ENCODE data around the gene WDR53. TPM values are rescaled to one million over a fixed set of nuclear protein-coding genes. Genes with fewer than 3 reads are reported as not detected.

Gene WDR53
- total and polyA plus RNA-seq, 2 donors (not counting 3 experiments of a cell fraction or from before 2014, with no cell fraction given), result 5.2 to 13.0 TPM

DNA sequence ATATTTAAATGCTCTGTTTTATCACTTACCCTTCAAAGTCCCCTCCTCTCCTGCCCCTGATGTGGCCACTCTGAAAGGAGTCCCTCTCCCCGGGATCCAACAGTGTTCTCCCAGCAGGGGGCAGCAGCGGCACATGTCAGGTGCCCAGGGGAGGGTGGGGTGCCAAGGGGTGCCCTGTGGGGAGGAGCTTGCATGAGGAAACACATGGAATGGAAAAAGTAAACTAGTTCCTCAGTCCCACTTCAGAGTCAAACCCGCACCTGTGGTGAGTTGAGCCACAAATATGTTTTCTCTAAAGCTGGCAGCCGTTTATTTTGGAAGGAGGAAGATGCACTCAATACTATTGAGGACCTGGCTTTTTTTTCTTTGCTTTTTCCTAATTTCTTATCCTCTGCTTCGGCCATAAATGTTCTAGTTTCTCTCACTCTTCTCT is 41.0 kb upstream of the WDR53 start:
- TF ChIP-seq JUN (IDR thresholded peaks at IDR 0.05; ENCODE audit: borderline replicate concordance, insufficient read depth, insufficient read length, low read depth) (no peak), POLR2AphosphoS5 (IDR thresholded peaks at IDR 0.05; ENCODE audit: insufficient read depth, low read depth, low read length) (peak; percentile 25)
- TF ChIP-seq, protein P1, sequence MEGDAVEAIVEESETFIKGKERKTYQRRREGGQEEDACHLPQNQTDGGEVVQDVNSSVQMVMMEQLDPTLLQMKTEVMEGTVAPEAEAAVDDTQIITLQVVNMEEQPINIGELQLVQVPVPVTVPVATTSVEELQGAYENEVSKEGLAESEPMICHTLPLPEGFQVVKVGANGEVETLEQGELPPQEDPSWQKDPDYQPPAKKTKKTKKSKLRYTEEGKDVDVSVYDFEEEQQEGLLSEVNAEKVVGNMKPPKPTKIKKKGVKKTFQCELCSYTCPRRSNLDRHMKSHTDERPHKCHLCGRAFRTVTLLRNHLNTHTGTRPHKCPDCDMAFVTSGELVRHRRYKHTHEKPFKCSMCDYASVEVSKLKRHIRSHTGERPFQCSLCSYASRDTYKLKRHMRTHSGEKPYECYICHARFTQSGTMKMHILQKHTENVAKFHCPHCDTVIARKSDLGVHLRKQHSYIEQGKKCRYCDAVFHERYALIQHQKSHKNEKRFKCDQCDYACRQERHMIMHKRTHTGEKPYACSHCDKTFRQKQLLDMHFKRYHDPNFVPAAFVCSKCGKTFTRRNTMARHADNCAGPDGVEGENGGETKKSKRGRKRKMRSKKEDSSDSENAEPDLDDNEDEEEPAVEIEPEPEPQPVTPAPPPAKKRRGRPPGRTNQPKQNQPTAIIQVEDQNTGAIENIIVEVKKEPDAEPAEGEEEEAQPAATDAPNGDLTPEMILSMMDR (IDR thresholded peaks at IDR 0.05; ENCODE audit: extremely low read depth in 1 of 2, insufficient read depth in 1 of 2, low read depth in 1 of 2, low read length in 2 of 2), result peak; percentile 68 to 85
- Histone ChIP-seq H2AFZ (ENCODE audit: low read depth, low read length) (peak overlapping the region; percentile 38), H3K9ac (replicated peaks; ENCODE audit: extremely low read depth, insufficient read depth, low read length) (no peak overlapping the region), H3K36me3 (ENCODE audit: control insufficient read depth in 2 of 2, extremely low read depth in 1 of 2, insufficient read depth in 2 of 2, low read length in 2 of 2) (no peaks in the 10 kb centered on the region), H3K27ac (ENCODE audit: insufficient read depth, low read depth, low read length) (no peak overlapping the region), H3K4me3 (replicated peaks in 1 of 3; ENCODE audit: insufficient read depth in 1 of 3, low read depth in 1 of 3, low read length in 3 of 3) (no peak overlapping the region), H3K9me3 (replicated peaks; ENCODE audit: control insufficient read depth, insufficient read depth, low read length) (no peaks in the 10 kb centered on the region), H3K9me1 (replicated peaks; ENCODE audit: control insufficient read depth, extremely low read depth, insufficient read depth, low read length) (no peaks in the 10 kb centered on the region), H3K79me2 (ENCODE audit: control insufficient read depth, insufficient read depth, low read length) (no peaks in the 10 kb centered on the region), H3K4me2 (ENCODE audit: insufficient read depth, low read length) (peak overlapping the region; percentile 12), H3K27me3 (ENCODE audit: control insufficient read depth in 2 of 2, insufficient read depth in 2 of 2, low read length in 2 of 2) (peaks cover 0 to 3% of the 10 kb centered on the region in 2 experiments), H4K20me1 (replicated peaks; ENCODE audit: control insufficient read depth, extremely low read depth, insufficient read depth, low read length) (no peaks in the 10 kb centered on the region), H3K4me1 (ENCODE audit: control insufficient read depth, extremely low read depth, insufficient read depth, low read length) (peaks cover 28% of the 10 kb centered on the region)
- dilution Hi-C loops (cut with MboI; ENCODE audit: extremely low pct_ligation_motif_present, low sequenced_read_pairs), result loop anchor here (5.0 kb wide), 1 partner anchor 78 kb away; no protein-coding TSS in a partner anchor
- DNase-seq (ENCODE audit: low read depth, low spot score) (peak; percentile 84), FAIRE-seq (peak; percentile 79)
- no TSS peak for BruUV-seq (replicated peaks)
- CTCF ChIA-PET, result interaction anchor here (0.6 to 7.8 kb wide), 53 partner anchors 9 to 360 kb away, joined by 3 to 334 read pairs (median 5); partner anchors contain the start of genes FBXO45, NCBP2, NRROS and PAK2
- intact Hi-C loops (cut with micrococcal nuclease), result loop anchor here (1.0 to 2.0 kb wide), 5 partner anchors 30 to 361 kb away; partner anchors contain the start of genes NCBP2 and NRROS
- POLR2A ChIA-PET, result no interaction called here

DNA sequence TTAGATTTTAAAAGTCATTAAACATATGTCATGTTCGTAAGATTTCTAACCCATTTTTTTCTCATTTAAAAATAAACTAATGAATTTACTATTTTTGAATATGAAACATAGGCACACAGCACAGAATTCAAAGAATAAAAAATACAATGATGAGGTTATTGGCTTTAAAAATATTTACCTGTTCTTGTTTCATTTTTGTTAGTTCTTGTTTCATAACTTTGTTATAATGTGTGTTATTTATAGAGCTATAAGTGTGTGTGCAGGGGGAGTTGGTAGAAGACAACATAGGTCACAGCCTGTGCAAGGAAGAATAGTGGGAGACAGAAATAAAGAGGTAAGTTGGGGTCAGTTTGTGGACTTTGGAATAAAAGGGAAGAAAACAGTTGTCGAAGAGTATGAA is 40.3 kb upstream of the WDR53 start:
- intact Hi-C loops (cut with micrococcal nuclease) (loop anchor here (1.0 to 2.0 kb wide), 5 partner anchors 31 to 362 kb away; partner anchors contain the start of genes NCBP2 and NRROS), dilution Hi-C loops (cut with MboI; ENCODE audit: extremely low pct_ligation_motif_present, low sequenced_read_pairs) (loop anchor here (5.0 kb wide), 1 partner anchor 79 kb away; no protein-coding TSS in a partner anchor)
- FAIRE-seq (no peak), DNase-seq (ENCODE audit: low read depth, low spot score) (no peak)
- BruUV-seq (replicated peaks), result no TSS peak
- Histone ChIP-seq H2AFZ (ENCODE audit: low read depth, low read length) (no peak overlapping the region), H3K4me2 (ENCODE audit: insufficient read depth, low read length) (no peak overlapping the region), H3K4me3 (replicated peaks in 1 of 3; ENCODE audit: insufficient read depth in 1 of 3, low read depth in 1 of 3, low read length in 3 of 3) (no peak overlapping the region), H3K9me3 (replicated peaks; ENCODE audit: control insufficient read depth, insufficient read depth, low read length) (no peaks in the 10 kb centered on the region), H3K36me3 (ENCODE audit: control insufficient read depth in 2 of 2, extremely low read depth in 1 of 2, insufficient read depth in 2 of 2, low read length in 2 of 2) (no peaks in the 10 kb centered on the region), H3K9me1 (replicated peaks; ENCODE audit: control insufficient read depth, extremely low read depth, insufficient read depth, low read length) (no peaks in the 10 kb centered on the region), H3K27ac (ENCODE audit: insufficient read depth, low read depth, low read length) (no peak overlapping the region), H3K9ac (replicated peaks; ENCODE audit: extremely low read depth, insufficient read depth, low read length) (no peak overlapping the region), H4K20me1 (replicated peaks; ENCODE audit: control insufficient read depth, extremely low read depth, insufficient read depth, low read length) (no peaks in the 10 kb centered on the region), H3K4me1 (ENCODE audit: control insufficient read depth, extremely low read depth, insufficient read depth, low read length) (peaks cover 28% of the 10 kb centered on the region), H3K79me2 (ENCODE audit: control insufficient read depth, insufficient read depth, low read length) (no peaks in the 10 kb centered on the region), H3K27me3 (ENCODE audit: control insufficient read depth in 2 of 2, insufficient read depth in 2 of 2, low read length in 2 of 2) (peaks cover 0 to 3% of the 10 kb centered on the region in 2 experiments)
- ChIA-PET POLR2A (no interaction called here), CTCF (interaction anchor here (1.0 to 7.8 kb wide), 19 partner anchors 9 to 361 kb away, joined by 3 to 334 read pairs (median 8); partner anchors contain the start of genes NCBP2 and NRROS)
- TF ChIP-seq GATA2 (IDR thresholded peaks at IDR 0.05; ENCODE audit: insufficient read depth, insufficient read length, low read depth, low read length) (no peak), POLR2A (IDR thresholded peaks at IDR 0.05; ENCODE audit: low read depth, low read length) (no peak), POLR2AphosphoS5 (IDR thresholded peaks at IDR 0.05; ENCODE audit: insufficient read depth, low read depth, low read length) (no peak), JUN (IDR thresholded peaks at IDR 0.05; ENCODE audit: borderline replicate concordance, insufficient read depth, insufficient read length, low read depth) (no peak), MYC (IDR thresholded peaks at IDR 0.05; ENCODE audit: low read depth, low read length) (no peak), EZH2 (IDR thresholded peaks at IDR 0.05; ENCODE audit: borderline replicate concordance, low read depth, low read length, severe bottlenecking) (no peak)
- TF ChIP-seq, protein P1 (IDR thresholded peaks at IDR 0.05; ENCODE audit: extremely low read depth in 1 of 2, insufficient read depth in 1 of 2, low read depth in 1 of 2, low read length in 2 of 2), result no peak
- TF ChIP-seq, protein P2, sequence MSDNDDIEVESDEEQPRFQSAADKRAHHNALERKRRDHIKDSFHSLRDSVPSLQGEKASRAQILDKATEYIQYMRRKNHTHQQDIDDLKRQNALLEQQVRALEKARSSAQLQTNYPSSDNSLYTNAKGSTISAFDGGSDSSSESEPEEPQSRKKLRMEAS (IDR thresholded peaks at IDR 0.05; ENCODE audit: insufficient read depth, insufficient read length), result no peak

All from endothelial cell of umbilical vein (primary cell).